Muscle of leg (tissue), 11 donors: ENCODE data around the gene MPHOSPH10. TPM values are rescaled to one million over a fixed set of nuclear protein-coding genes. Genes with fewer than 3 reads are reported as not detected.
"Not testable (repeated sequence)": the region's sequence is repeated elsewhere in the genome, so short reads cannot be mapped to it uniquely, and the experiment has no call there.

Experiments
- DNase-seq: peaks from one replicate; pipeline ENCODE4 v3.0.0; 2013
- H3K27ac ChIP-seq: one replicate; pipeline ENCODE4 v1.5.1; 2013; ENCODE audit warnings: mild to moderate bottlenecking, low read length, control low read depth
- H3K27me3 ChIP-seq: one replicate; pipeline ENCODE4 v1.6.1; 2013; ENCODE audit warnings: low read length; ENCODE audit not compliant: control insufficient read depth, insufficient read depth
- H3K36me3 ChIP-seq: one replicate; pipeline ENCODE4 v1.6.1; 2013; ENCODE audit warnings: low read length; ENCODE audit not compliant: control insufficient read depth, insufficient read depth
- H3K4me1 ChIP-seq: one replicate; pipeline ENCODE4 v1.6.1; 2013; ENCODE audit warnings: low read length; ENCODE audit not compliant: control insufficient read depth, insufficient read depth
- H3K4me3 ChIP-seq: one replicate; pipeline ENCODE4 v1.5.1; 2013; ENCODE audit warnings: low read length, control low read depth
- H3K9me3 ChIP-seq: replicated peaks from 2 replicates; pipeline ENCODE4 v1.6.1; 2013; ENCODE audit warnings: low read depth, low read length; ENCODE audit not compliant: control insufficient read depth
- WGBS: methylation state at CpG from one replicate; pipeline ENCODE4 v1.1.5; 2013; ENCODE audit warnings: missing lambda C conversion rate; ENCODE audit not compliant: insufficient coverage; 5-methylcytosine and 5-hydroxymethylcytosine counted together
- polyA plus RNA-seq, 8 donors: library from polyadenylated mRNA; unstranded; fragments of 120-200 nt; gene quantifications; one replicate each; pipeline versions ENCODE4 v1.2.1 to v1.2.3, GENCODE V29; 2013; ENCODE audit warnings: inconsistent platforms in 1 of 8, low replicate concordance in 1 of 8; ENCODE audit not compliant: insufficient read length in 8 of 8, insufficient read depth in 1 of 8
- total RNA-seq: library from RNA; stranded (reverse); fragments of 120-200 nt; gene quantifications from one replicate; pipeline ENCODE4 v1.2.4, GENCODE V29; 2013

MPHOSPH10 gene
- total and polyA plus RNA-seq, 9 donors = 21.3 to 38.3 (median 31.7) TPM

DNA sequence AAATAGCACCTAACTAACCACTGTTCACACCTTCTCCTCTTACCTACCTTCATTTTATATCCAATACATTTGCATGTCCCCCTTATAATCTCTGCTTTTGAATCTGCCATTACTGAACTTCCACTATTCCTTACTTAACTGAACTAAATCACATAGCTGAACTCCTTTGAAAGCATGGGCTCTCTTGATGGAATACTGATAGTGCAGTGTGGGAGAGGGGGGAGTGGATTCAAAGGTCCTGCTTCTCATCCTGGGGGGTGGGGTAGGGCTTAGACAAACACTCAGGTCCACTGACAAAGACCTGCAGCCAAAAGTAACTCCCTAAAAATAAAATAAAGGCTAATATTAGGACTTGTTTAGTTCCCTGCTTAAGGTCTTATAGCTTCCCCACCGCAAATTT, 9.0 kb upstream of the MPHOSPH10 start:
- H3K4me1 ChIP-seq = no peaks in the 10 kb centered on the region
- H3K9me3 ChIP-seq = no peaks in the 10 kb centered on the region
- no peak for DNase-seq
- WGBS = no CpG with 5 or more reads among the region's 1 CpG
- no peak overlapping the region for H3K4me3 ChIP-seq
- H3K27ac ChIP-seq = no peak overlapping the region
- peaks cover 42% of the 10 kb centered on the region for H3K36me3 ChIP-seq
- H3K27me3 ChIP-seq = no peaks in the 10 kb centered on the region

GRCh38 chr2:71122387-71123298, 7.8 kb upstream of the MPHOSPH10 start:
- 79% methylated on average over 4 of the region's 7 CpGs for WGBS
- no peaks in the 10 kb centered on the region for H3K4me1 ChIP-seq
- H3K9me3 ChIP-seq = no peaks in the 10 kb centered on the region
- no peaks in the 10 kb centered on the region for H3K27me3 ChIP-seq
- H3K4me3 ChIP-seq = no peak overlapping the region
- no peak for DNase-seq
- peaks cover 42% of the 10 kb centered on the region for H3K36me3 ChIP-seq
- H3K27ac ChIP-seq = no peak overlapping the region

DNA sequence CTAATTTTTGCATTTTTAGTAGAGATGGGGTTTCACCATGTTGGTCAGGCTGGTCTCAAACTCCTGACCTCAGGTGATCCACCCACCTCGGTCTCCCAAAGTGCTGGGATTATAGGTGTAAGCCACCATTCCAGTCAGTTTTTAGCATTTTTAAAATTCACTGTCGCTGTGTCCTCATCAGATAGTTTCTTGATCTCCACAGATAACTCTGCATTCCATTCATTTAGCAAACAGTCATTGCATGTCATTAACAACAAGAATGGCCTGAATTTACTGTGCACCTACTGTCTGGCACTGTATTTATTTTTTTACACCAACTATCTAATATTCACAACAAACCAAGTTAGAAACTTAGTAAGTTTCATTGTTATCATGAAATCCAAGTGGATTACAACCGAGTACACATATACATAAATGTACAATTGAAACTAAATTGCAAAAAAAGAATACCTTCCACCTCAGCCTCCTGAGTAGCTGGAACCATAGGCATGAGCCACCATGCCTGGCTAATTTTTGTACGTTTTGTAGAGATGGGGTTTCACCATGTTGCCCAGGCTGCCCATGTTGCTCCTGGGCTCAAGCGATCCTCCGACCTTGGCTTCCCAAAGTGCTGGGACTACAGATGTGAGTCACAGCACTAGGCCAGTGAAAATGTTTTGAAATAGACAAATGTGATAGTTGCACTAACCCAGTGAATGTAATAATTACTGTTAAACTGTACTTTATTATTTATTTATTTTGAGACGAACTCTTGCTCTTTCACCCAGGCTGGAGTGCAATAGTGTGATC, 4.7 kb upstream of the MPHOSPH10 start:
- 94% methylated on average over 3 of the region's 7 CpGs for WGBS
- Histone ChIP-seq H3K27me3 (no peaks in the 10 kb centered on the region), H3K9me3 (no peaks in the 10 kb centered on the region), H3K36me3 (peaks cover 18% of the 10 kb centered on the region), H3K4me1 (peaks cover 5% of the 10 kb centered on the region), H3K4me3 (no peak overlapping the region), H3K27ac (no peak overlapping the region)
- no peak for DNase-seq

- no peak for DNase-seq
- Histone ChIP-seq H3K9me3 (no peaks in the 10 kb centered on the region), H3K36me3 (peaks cover 7% of the 10 kb centered on the region), H3K4me1 (peaks cover 8% of the 10 kb centered on the region), H3K27ac (no peak overlapping the region), H3K27me3 (no peaks in the 10 kb centered on the region), H3K4me3 (no peak overlapping the region)
- no CpG with 5 or more reads among the region's 3 CpGs for WGBS
Measured at GRCh38 chr2:71126957-71127356, 3.5 kb upstream of the MPHOSPH10 start.

GRCh38 chr2:71129114-71129901, 1.1 kb upstream of the MPHOSPH10 start:
- Histone ChIP-seq H3K27ac (peak overlapping the region; percentile 93), H3K4me3 (peak overlapping the region; percentile 88), H3K9me3 (no peaks in the 10 kb centered on the region), H3K36me3 (peaks cover 5% of the 10 kb centered on the region), H3K27me3 (no peaks in the 10 kb centered on the region), H3K4me1 (peaks cover 11% of the 10 kb centered on the region)
- 0% methylated on average over 10 of the region's 18 CpGs for WGBS
- DNase-seq = peak; percentile 14

GRCh38 chr2:71129902-71130151, 607 bp upstream of the MPHOSPH10 start:
- Histone ChIP-seq H3K27ac (peak overlapping the region; percentile 93), H3K4me1 (peaks cover 11% of the 10 kb centered on the region)
- WGBS = 0% methylated on average over 17 of the region's 17 CpGs

DNA sequence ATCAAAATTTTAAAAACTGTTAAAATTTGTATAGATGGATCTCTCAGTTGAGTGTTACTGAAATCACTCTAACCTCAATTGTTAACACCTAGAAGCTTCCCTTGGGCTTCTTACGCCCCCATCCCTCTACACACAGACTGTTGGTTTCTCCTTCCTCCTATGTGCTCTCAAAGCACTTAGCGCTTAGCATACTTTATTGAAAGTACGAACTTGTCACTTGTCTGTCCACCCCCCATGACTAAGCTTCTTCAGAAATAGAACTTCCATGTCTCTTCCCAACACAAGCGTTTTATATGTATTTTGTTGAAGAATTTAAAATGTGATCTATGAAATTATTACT, 441 bp downstream of the MPHOSPH10 start:
- H3K36me3 ChIP-seq = peaks cover 15% of the 10 kb centered on the region
- DNase-seq = peak; percentile 25
- peak overlapping the region; percentile 93 for H3K27ac ChIP-seq
- H3K4me1 ChIP-seq = peaks cover 11% of the 10 kb centered on the region
- no peaks in the 10 kb centered on the region for H3K9me3 ChIP-seq
- 0% methylated on average over 1 of the region's 4 CpGs for WGBS
- no peaks in the 10 kb centered on the region for H3K27me3 ChIP-seq
- peak overlapping the region; percentile 88 for H3K4me3 ChIP-seq

More at GRCh38 chr2:71129902-71130151, 607 bp upstream of the MPHOSPH10 start:
- H3K36me3 ChIP-seq = peaks cover 8% of the 10 kb centered on the region
- no peak for DNase-seq
- peak overlapping the region; percentile 88 for H3K4me3 ChIP-seq
- no peaks in the 10 kb centered on the region for H3K9me3 ChIP-seq
- H3K27me3 ChIP-seq = no peaks in the 10 kb centered on the region

GRCh38 chr2:71131387-71132166, 1.1 kb downstream of the MPHOSPH10 start:
- peak overlapping the region; percentile 88 for H3K4me3 ChIP-seq
- H3K36me3 ChIP-seq = peaks cover 19% of the 10 kb centered on the region
- 64% methylated on average over 3 of the region's 7 CpGs for whole genome bisulfite sequencing
- not testable (repeated sequence) for H3K27ac ChIP-seq, H3K9me3 ChIP-seq, H3K27me3 ChIP-seq, DNase-seq
- H3K4me1 ChIP-seq = peaks cover 11% of the 10 kb centered on the region

DNA sequence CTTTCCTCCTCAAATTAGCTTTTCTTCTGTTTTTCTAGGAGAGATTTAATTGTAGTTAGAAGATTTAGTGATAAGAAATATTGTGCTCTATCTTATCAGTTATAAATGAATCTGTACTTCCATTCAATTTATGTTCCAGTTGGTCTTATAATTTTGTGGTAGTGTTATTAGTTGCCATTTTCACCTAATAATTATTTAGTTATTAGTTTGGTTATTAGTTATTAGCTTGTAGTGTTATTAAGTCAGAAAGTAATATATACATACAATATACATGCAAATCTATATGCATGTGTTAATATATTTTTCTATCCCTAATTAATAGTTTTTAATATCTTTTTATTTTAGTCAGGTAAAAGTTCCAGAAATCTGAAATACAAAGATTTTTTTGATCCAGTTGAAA, 3.2 kb downstream of the MPHOSPH10 start:
- Histone ChIP-seq H3K4me1 (peaks cover 7% of the 10 kb centered on the region), H3K9me3 (no peaks in the 10 kb centered on the region), H3K36me3 (peaks cover 26% of the 10 kb centered on the region), H3K27me3 (no peaks in the 10 kb centered on the region), H3K4me3 (no peak overlapping the region), H3K27ac (no peak overlapping the region)
- DNase-seq = no peak
